Neutrophil (primary cell): ENCODE data around the gene NPEPL1.

ENCODE experiments used
- H3K27ac ChIP-seq: fragments of 200-600 bp; sonication (generic); 2 replicates; pipeline ENCODE4 v1.5.1; 2016; ENCODE audit warnings: mild to moderate bottlenecking, moderate library complexity
- H3K27me3 ChIP-seq: fragments of 200-600 bp; sonication (generic); 2 replicates; pipeline ENCODE4 v1.6.0; 2016; ENCODE audit warnings: mild to moderate bottlenecking
- H3K36me3 ChIP-seq: fragments of 200-600 bp; sonication (generic); 2 replicates; pipeline ENCODE4 v1.5.1; 2017
- H3K4me1 ChIP-seq, 2 experiments: fragments of 200-600 bp in 1 of 2; sonication (generic) in 1 of 2; 1 replicate in 1 of 2; 2 replicates in 1 of 2; pipeline versions ENCODE4 v1.5.1 to v1.6.1; 2013 to 2016; ENCODE audit warnings: low read depth in 1 of 2, low read length in 1 of 2, mild to moderate bottlenecking in 1 of 2, moderate library complexity in 1 of 2; ENCODE audit not compliant: control insufficient read depth in 1 of 2, insufficient read depth in 1 of 2
- H3K4me3 ChIP-seq, 2 experiments: fragments of 200-600 bp in 1 of 2; sonication (generic) in 1 of 2; 1 replicate in 1 of 2; 2 replicates in 1 of 2; pipeline ENCODE4 v1.5.1; 2013 to 2016; ENCODE audit warnings: low read depth in 1 of 2, low read length in 1 of 2, mild to moderate bottlenecking in 1 of 2, moderate library complexity in 1 of 2
- H3K9me3 ChIP-seq: fragments of 200-600 bp; sonication (generic); 2 replicates; pipeline ENCODE4 v1.5.1; 2016
- CTCF ChIP-seq: fragments of 200-600 bp; sonication (generic); IDR thresholded peaks from 2 replicates; pipeline ENCODE4 v1.5.1; 2016; ENCODE audit warnings: antibody characterized with exemption

Gene NPEPL1

GRCh38 chr20:58719258-58719657, 26.7 kb downstream of the NPEPL1 start:
- no peaks in the 10 kb centered on the region for H3K4me1 ChIP-seq
- no peak for TF ChIP-seq CTCF
- H3K36me3 ChIP-seq: peaks cover 27% of the 10 kb centered on the region
- no peaks in the 10 kb centered on the region for H3K9me3 ChIP-seq
- H3K27ac ChIP-seq: no peak overlapping the region
- no peak overlapping the region for H3K4me3 ChIP-seq
- peaks cover 28% of the 10 kb centered on the region for H3K27me3 ChIP-seq

- H3K4me1 ChIP-seq: no peaks in the 10 kb centered on the region
- no peaks in the 10 kb centered on the region for H3K9me3 ChIP-seq
- no peak overlapping the region for H3K27ac ChIP-seq
- peaks cover 20% of the 10 kb centered on the region for H3K36me3 ChIP-seq
- H3K4me3 ChIP-seq: no peak overlapping the region
- H3K27me3 ChIP-seq: peaks cover 29% of the 10 kb centered on the region
- TF ChIP-seq CTCF: no peak
Observed at GRCh38 chr20:58719971-58720371, 27.4 kb downstream of the NPEPL1 start.

- Histone ChIP-seq H3K4me1 (no peaks in the 10 kb centered on the region), H3K4me3 (no peak overlapping the region), H3K36me3 (peaks cover 10% of the 10 kb centered on the region), H3K27me3 (peaks cover 29% of the 10 kb centered on the region), H3K9me3 (no peaks in the 10 kb centered on the region), H3K27ac (no peak overlapping the region)
- no peak for TF ChIP-seq CTCF
Observed at GRCh38 chr20:58720890-58721289, 28.3 kb downstream of the NPEPL1 start.

GRCh38 chr20:58721951-58722778, 29.6 kb downstream of the NPEPL1 start:
- no peaks in the 10 kb centered on the region for H3K36me3 ChIP-seq
- H3K27me3 ChIP-seq: peaks cover 34% of the 10 kb centered on the region
- H3K27ac ChIP-seq: no peak overlapping the region
- no peak overlapping the region for H3K4me3 ChIP-seq
- H3K9me3 ChIP-seq: no peaks in the 10 kb centered on the region
- H3K4me1 ChIP-seq: no peaks in the 10 kb centered on the region
- TF ChIP-seq CTCF: no peak

- Histone ChIP-seq H3K4me1 (no peaks in the 10 kb centered on the region), H3K36me3 (no peaks in the 10 kb centered on the region), H3K9me3 (no peaks in the 10 kb centered on the region), H3K27me3 (peaks cover 34% of the 10 kb centered on the region), H3K4me3 (no peak overlapping the region), H3K27ac (no peak overlapping the region)
- TF ChIP-seq CTCF: no peak
Observed at GRCh38 chr20:58722877-58723627, 30.5 kb downstream of the NPEPL1 start.
